Prostate gland (tissue), 2 donors: Measurements from ENCODE around the gene PTPRK.

Source experiments
- CTCF ChIP-seq, 4 experiments: fragments of 200-600 bp in 2 of 4; fragments of 450-650 bp in 2 of 4; sonication (generic) in 2 of 4; IDR thresholded peaks; 1 replicate in 3 of 4; 2 replicates in 1 of 4; pipeline ENCODE4 v1.5.1; 2016 to 2019; ENCODE audit warnings: antibody characterized with exemption in 4 of 4, mild to moderate bottlenecking in 2 of 4, moderate library complexity in 2 of 4
- POLR2A ChIP-seq: fragments of 450-650 bp; IDR thresholded peaks from one replicate; pipeline ENCODE4 v1.6.1; 2016; ENCODE audit warnings: antibody characterized with exemption, mild to moderate bottlenecking

GRCh38 chr6:128410584-128410983, 109.8 kb downstream of the PTPRK start:
- TF ChIP-seq CTCF (IDR thresholded peaks at IDR 0.05) (no peak), POLR2A (no peak)
